GM18505 (cell line): ENCODE measurements around the gene RAB31.

Experiments used
- ATAC-seq: cut with Tn5 transposase; IDR thresholded peaks from one replicate; pipeline ENCODE4 v1.9.1; 2021; ENCODE audit not compliant: unreplicated experiment
- POLR2A ChIP-seq: IDR thresholded peaks from 4 replicates; pipeline ENCODE4 v1.6.1; 2011; ENCODE audit warnings: borderline replicate concordance; ENCODE audit not compliant: insufficient read depth, insufficient read length; ENCODE audit errors: extremely low read depth

Gene RAB31

DNA sequence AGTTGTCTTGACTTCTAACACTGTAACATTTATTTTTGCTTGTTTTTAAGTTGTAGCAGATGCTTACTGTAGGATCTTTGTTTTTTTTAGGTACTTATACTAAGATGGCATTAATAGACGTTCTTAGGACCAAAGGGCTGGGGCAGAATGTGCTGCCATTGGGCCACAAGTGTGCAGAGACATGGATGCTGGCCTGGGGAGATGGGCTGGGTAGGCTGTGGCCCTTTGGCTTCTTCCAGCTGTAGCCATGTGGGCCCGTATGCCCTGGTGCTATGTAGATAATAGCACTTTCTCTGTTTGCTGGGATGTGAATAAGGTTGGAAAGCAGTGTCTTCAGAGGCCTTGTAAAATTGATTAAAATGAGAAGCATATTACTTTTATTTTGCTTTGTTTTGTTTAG, 18.8 kb downstream of the RAB31 start:
- TF ChIP-seq POLR2A = no peak

DNA sequence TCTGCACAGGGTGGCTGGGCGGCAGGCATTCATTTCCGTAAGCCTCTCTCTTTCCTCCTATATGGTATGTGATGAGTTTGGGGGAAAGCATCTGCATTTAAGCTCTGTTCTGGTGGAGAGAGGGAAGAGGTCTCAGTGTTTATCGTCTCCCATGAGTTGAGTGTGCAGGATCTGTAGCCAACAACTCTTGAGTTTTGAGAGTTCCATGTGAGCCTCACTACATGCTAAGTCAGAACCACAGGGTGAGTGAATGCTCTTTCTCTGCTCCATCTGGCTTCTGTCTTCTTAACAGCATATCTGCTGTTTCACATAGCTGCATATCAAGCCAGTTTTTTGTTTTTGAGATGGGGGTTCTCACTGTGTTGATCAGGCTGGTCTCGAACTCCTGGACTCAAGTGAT, 22.7 kb downstream of the RAB31 start:
- ATAC-seq = no peak
- TF ChIP-seq POLR2A = no peak

More for the DNA sequence above, 18.8 kb downstream of the RAB31 start:
- ATAC-seq = no peak

DNA sequence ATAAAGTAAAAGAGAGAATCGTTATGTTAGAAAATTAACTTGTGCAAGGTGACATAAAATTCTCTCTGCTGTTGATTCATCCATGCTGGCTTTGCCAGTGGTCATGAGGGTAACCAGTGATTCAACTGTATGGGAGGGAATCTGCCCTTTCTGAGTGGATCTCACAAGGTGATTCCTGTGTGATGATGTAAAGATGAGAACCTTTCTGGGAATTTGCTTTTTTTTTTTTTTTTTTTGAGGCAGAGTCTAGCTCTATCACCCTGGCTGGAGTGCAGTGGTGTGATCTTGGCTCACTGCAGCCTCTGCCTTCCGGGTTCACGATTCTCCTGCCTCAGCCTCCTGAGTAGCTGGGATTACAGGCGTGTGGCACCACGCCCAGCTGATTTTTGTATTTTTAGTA, 23.3 kb downstream of the RAB31 start:
- no peak for TF ChIP-seq POLR2A
- no peak for ATAC-seq

DNA sequence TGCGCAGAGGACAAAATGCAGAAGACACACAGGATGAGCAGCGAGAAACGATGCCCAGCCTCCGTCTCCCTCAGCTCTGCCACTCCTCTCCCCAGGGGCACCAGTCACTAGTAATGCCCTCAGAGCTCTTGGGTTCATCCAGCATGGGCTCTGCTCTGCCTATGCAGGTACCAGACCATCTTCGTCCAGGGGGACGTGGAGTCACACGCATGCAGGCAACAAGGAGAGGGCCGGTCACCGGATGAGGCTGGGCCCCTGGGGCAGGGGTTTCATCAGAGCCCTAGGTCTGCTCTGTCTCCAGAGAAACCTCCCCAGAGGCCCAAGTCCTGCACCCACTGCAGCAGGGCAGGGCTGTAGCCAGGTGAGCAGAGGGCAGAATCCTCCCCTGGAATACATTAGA, 23.9 kb downstream of the RAB31 start:
- ATAC-seq = no peak
- no peak for TF ChIP-seq POLR2A

DNA sequence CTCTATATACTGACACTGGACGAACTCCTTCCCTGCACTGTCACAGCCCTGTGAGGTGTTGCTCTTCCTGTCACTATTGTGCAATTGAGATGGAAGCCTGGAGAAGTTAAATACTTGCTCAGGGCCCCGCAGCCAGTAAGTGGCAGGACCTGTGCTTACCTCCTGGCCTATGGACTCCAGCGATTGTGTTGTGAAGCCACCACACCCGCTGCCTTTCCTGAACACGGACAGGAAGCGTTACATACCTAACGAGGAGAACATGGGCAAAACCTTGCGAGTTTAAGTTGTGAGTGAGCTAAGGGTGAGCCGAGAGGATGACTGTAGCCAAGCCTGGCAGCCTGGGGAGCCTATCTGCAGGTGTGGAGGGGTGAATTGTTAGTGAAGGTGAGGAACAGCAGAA, 26.1 kb downstream of the RAB31 start:
- ATAC-seq = no peak
- no peak for TF ChIP-seq POLR2A

DNA sequence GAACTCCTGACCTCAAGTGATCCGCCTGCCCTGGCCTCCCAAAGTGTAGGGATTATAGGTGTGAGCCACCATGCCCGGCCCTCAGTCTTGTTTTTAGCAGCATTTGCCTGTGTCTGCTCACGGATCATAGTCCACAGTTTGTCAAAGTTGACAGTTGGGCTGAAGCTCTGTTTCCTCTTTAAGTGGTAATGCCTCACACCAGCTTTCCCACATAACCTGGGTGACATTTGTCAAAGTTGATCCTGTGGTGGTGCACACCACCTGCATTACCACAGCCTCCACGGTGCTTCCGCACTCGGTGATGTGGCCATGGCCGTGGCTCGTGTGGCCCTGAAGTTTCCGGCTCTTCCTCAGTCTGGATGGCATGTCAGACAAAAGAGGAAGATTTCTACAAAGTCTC, 27.1 kb downstream of the RAB31 start:
- TF ChIP-seq POLR2A = no peak
- ATAC-seq = no peak

DNA sequence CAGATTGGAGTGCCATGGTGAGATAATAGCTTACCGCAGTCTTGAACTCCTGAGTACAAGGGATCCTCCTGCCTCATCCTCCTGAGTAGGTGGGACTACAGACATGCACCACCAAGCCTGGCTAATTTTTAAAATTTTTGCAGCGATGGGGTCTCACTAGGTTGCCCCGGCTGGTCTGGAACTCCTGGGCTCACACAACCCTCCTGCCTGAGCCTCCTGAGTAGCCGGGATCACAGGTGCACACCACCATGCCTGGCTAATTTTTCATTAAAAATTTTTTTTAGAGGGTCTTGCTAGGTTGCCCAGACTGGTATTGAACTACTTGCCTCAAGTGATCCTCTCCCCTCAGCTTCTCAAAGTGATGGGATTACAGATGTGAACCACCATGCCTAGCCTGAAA, 27.8 kb downstream of the RAB31 start:
- ATAC-seq = no peak
- TF ChIP-seq POLR2A = no peak

DNA sequence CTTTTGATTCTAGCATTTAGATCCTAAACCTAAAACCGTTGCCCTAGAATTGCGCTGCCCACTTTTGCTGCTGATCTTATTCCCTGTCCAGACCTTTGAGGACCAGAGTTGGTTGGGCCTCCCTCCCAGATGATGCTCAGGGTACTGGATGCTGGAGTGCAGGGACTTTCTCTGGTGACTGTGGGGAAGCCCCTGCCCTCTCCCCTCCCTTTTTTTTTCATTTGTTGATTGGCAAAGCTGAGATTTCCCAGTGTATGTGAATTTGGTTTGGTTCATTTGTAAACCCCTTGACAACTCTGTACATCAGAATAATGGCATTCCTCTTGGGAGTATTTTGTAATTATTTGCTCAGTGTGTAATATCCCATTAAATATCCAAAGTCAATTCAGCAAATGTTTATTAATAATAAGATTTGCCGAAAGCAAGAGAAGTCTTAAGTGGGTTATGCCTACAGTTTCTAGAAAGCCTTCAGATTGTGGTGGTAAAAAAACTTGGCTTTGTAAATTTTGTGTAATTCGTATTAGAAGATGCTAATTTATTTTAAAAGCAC, 28.3 kb downstream of the RAB31 start:
- no peak for TF ChIP-seq POLR2A
- ATAC-seq = no peak

DNA sequence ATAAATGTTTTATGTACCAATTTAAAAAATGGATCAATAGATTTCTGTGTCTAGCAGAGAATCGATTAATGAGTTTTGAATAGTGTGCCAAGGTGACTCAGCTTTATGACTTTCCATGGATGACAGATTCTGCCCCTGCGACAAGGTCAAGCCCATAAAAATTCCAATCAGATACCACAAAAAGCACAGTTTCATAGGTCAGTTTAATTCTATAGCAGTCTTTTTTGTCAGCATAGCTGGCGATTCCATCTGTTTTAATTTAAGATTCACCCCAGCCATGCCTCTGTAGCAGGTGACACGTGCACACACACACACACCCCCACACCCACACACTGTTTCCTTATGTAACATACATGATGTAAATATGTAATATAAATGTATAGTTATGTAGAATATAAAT, 28.9 kb downstream of the RAB31 start:
- TF ChIP-seq POLR2A = no peak

DNA sequence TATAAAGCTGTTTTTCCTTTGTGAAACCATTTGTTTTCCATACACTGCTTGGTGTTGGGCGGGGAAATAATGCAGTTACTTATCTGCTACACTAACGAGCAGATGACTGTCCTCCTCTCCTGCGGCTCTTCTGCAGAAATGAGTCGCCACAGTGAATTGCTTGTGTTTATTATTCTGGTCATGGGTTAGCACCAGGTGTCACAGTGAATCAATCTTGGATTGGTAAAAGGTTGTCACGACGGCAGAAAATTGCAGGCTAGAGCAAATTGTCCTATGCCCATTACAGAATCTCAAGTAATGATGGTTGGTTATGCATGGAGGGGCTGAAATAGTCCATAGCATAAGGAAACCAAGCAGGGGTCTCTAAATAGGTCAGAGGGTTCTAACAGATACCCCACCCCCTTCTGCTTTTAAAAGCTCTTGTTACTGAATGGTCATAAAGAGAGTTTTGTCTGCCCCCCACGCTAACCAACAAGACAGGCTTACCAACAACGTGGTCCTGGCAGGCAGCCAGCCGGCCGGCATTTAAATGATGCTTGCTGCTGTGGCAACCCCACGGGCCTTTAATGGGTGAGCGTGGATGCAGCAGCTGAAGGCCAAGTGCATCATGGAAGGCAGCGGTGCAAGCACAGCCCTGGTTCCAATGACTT, 29.5 kb downstream of the RAB31 start:
- no peak for ATAC-seq
- TF ChIP-seq POLR2A = no peak

More for the DNA sequence above, 28.9 kb downstream of the RAB31 start:
- ATAC-seq = no peak

DNA sequence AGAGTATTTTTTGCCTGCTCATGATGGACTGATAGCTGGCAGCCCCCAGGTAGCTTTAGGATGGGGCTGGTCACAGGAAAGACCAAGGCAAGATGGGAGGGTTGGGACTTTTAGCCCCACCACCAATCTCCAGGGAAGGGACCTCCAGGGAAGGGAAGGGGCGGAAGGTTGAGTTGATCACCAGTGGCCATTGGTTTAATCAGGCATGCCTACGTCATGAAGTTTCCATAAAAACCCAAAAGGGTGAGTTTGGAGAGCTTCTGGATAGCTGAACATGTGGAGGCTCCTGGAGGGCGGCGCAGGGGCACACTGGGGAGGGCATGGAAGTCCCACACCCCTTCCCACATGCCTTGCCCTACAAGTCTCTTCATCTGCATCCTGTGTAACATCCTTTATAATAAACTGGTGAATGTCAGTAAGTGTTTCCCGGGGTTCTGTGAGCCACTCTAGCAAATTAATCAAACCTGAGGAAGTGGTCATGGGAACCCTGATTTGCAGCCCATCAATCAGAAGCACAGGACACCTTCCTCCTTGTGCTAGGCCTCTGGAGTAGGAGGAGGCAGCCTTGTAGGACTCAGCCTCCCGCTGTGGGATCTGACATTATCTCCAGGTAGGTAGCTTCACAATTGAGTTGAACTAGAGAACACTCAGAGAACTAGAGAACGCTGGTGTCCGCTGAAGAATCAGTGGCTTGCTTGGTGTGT, 30.3 kb downstream of the RAB31 start:
- no peak for ATAC-seq
- TF ChIP-seq POLR2A = no peak

DNA sequence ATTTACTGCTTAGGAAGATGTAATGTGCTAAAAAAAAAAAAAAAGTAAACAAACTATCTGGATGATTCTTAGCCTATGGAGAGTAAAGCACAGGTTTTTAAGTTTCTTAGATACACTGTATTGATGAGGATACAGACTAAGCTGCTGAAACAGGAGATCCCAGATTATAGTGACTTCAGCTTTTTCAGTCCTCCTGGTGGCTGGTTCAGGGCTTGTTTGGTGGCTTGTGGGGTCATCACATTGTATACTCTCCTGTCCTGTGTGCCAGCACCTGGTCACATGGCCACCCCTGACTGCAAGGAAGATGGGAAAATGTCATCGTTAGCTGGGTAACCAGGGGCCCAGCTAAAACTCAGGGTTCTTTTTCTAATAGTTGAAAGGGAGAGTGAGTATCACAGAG, 31.4 kb downstream of the RAB31 start:
- no peak for TF ChIP-seq POLR2A
- ATAC-seq = no peak

DNA sequence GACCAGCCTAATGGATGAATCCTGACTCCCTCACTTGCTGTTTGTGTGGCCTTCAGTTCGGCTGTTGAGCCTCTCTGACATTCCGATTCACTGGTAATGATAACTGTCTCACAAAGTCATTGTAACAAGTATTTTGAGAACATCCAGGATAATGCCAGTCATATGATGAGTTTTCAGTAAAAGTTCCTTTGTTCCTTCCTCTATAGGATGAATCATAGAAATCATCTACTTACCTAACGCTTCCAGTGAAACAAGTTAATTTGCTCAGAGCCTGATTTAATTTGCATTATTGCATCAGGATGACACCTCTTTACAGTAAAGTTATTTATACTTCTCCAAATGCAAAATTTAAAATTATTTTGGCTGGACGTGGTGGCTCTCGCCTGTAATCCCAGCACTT, 32.0 kb downstream of the RAB31 start:
- TF ChIP-seq POLR2A = no peak
- ATAC-seq = no peak

DNA sequence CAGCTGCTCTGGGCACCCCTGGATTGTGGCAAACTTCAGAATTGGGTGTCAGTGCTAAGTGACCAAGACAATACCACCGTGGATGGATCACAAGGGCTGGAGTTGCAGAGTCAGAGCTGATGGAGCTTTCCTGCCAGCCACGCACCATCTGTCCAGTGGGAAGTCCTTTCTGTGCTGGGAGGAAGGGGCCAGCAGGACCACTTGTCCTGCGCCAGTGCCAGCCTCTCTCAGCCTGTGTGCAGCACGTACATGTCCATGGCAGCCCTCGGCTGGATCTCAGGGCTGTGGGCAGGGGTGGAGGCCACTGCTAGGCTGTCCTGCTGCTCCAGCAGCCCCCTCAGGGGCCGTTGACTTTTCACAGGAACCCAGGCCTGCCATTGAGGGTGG, 33.3 kb downstream of the RAB31 start:
- no peak for TF ChIP-seq POLR2A

More for the DNA sequence above, 33.3 kb downstream of the RAB31 start:
- ATAC-seq = no peak
